ENCODE measurements around the gene ARHGAP44.
"Not testable (repeated sequence)": the region's sequence is repeated elsewhere in the genome, so short reads cannot be mapped to it uniquely, and the experiment has no call there.

DNA sequence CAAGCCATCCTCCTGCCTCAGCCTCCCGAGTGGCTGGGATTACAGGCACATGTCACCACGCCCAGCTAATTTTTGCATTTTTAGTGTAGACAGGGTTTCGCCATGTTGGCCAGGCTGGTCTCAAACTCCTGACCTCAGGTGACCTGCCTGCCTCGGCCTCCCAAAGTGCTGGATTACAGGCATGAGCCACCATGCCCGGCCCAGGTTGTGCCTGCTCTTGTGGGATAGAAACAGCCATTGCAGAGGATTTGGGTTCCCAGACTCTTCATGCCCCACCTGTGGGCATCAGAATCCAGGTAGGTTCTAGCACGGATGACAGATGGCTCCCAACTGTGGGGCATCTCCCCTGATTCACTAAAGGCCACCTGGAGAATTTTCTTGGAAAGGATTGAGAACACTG is 189.5 kb downstream of the ARHGAP44 start:
- TF ChIP-seq, protein P1, sequence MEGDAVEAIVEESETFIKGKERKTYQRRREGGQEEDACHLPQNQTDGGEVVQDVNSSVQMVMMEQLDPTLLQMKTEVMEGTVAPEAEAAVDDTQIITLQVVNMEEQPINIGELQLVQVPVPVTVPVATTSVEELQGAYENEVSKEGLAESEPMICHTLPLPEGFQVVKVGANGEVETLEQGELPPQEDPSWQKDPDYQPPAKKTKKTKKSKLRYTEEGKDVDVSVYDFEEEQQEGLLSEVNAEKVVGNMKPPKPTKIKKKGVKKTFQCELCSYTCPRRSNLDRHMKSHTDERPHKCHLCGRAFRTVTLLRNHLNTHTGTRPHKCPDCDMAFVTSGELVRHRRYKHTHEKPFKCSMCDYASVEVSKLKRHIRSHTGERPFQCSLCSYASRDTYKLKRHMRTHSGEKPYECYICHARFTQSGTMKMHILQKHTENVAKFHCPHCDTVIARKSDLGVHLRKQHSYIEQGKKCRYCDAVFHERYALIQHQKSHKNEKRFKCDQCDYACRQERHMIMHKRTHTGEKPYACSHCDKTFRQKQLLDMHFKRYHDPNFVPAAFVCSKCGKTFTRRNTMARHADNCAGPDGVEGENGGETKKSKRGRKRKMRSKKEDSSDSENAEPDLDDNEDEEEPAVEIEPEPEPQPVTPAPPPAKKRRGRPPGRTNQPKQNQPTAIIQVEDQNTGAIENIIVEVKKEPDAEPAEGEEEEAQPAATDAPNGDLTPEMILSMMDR (IDR thresholded peaks at IDR 0.05; ENCODE audit: low read depth, low read length, missing input control), result not testable (repeated sequence)
- TF ChIP-seq, protein P2, sequence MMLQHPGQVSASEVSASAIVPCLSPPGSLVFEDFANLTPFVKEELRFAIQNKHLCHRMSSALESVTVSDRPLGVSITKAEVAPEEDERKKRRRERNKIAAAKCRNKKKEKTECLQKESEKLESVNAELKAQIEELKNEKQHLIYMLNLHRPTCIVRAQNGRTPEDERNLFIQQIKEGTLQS (IDR thresholded peaks at IDR 0.05), result not testable (repeated sequence)
- not testable (repeated sequence) for TF ChIP-seq TAF1 (conservative IDR thresholded peaks at IDR 0.05); JUND (IDR thresholded peaks at IDR 0.05)
- TF ChIP-seq, protein P3, sequence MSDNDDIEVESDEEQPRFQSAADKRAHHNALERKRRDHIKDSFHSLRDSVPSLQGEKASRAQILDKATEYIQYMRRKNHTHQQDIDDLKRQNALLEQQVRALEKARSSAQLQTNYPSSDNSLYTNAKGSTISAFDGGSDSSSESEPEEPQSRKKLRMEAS (IDR thresholded peaks at IDR 0.05), result not testable (repeated sequence)
- TF ChIP-seq, protein P4, sequence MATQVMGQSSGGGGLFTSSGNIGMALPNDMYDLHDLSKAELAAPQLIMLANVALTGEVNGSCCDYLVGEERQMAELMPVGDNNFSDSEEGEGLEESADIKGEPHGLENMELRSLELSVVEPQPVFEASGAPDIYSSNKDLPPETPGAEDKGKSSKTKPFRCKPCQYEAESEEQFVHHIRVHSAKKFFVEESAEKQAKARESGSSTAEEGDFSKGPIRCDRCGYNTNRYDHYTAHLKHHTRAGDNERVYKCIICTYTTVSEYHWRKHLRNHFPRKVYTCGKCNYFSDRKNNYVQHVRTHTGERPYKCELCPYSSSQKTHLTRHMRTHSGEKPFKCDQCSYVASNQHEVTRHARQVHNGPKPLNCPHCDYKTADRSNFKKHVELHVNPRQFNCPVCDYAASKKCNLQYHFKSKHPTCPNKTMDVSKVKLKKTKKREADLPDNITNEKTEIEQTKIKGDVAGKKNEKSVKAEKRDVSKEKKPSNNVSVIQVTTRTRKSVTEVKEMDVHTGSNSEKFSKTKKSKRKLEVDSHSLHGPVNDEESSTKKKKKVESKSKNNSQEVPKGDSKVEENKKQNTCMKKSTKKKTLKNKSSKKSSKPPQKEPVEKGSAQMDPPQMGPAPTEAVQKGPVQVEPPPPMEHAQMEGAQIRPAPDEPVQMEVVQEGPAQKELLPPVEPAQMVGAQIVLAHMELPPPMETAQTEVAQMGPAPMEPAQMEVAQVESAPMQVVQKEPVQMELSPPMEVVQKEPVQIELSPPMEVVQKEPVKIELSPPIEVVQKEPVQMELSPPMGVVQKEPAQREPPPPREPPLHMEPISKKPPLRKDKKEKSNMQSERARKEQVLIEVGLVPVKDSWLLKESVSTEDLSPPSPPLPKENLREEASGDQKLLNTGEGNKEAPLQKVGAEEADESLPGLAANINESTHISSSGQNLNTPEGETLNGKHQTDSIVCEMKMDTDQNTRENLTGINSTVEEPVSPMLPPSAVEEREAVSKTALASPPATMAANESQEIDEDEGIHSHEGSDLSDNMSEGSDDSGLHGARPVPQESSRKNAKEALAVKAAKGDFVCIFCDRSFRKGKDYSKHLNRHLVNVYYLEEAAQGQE (IDR thresholded peaks at IDR 0.05), result not testable (repeated sequence)
